Heart left ventricle (tissue), 16 donors: Measurements from ENCODE around the gene USP25. TPM values are rescaled to one million over a fixed set of nuclear protein-coding genes. Genes with fewer than 3 reads are reported as not detected.

Source experiments
- ATAC-seq, 4 donors: fragments of 200-7000 bp; cut with Tn5 transposase; one replicate each; pipeline ENCODE4 v1.9.1; 2020 to 2022; ENCODE audit warnings: moderate library complexity in 4 of 4, mild to moderate bottlenecking in 3 of 4, moderate number of reproducible peaks in 1 of 4
- DNase-seq, 5 donors: peaks; one replicate each; pipeline ENCODE4 v3.0.0-alpha.2; 2020
- H3K27ac ChIP-seq, 12 donors: fragments of 200-600 bp; sonication (generic) in 4 of 12; one replicate each; pipeline versions ENCODE4 v1.5.0 to v1.8.0; 2016 to 2022; ENCODE audit warnings: mild to moderate bottlenecking in 2 of 12
- H3K27me3 ChIP-seq, 9 donors: fragments of 200-600 bp; sonication (generic) in 2 of 9; one replicate each; pipeline versions ENCODE4 v1.5.1 to v1.8.0; 2016 to 2022; ENCODE audit warnings: mild to moderate bottlenecking in 3 of 9
- H3K36me3 ChIP-seq, 9 donors: fragments of 200-600 bp; sonication (generic) in 2 of 9; one replicate each; pipeline versions ENCODE4 v1.5.0 to v1.8.0; 2018 to 2022; ENCODE audit warnings: mild to moderate bottlenecking in 2 of 9
- H3K4me1 ChIP-seq, 12 donors: fragments of 200-600 bp; sonication (generic) in 4 of 12; one replicate each; pipeline versions ENCODE4 v1.5.0 to v1.8.0; 2016 to 2022; ENCODE audit warnings: mild to moderate bottlenecking in 3 of 12
- H3K4me3 ChIP-seq, 12 donors: fragments of 200-600 bp; sonication (generic) in 4 of 12; one replicate each; pipeline versions ENCODE4 v1.5.0 to v1.8.0; 2017 to 2022; ENCODE audit warnings: mild to moderate bottlenecking in 9 of 12, moderate library complexity in 4 of 12
- H3K9me3 ChIP-seq, 12 donors: fragments of 200-600 bp; sonication (generic) in 4 of 12; one replicate each; pipeline versions ENCODE4 v1.5.0 to v1.8.0; 2016 to 2022; ENCODE audit warnings: mild to moderate bottlenecking in 1 of 12
- POLR2A ChIP-seq, 2 donors: fragments of 450-650 bp; IDR thresholded peaks; one replicate each; pipeline ENCODE4 v1.6.1; 2017; ENCODE audit warnings: antibody characterized with exemption in 2 of 2, mild to moderate bottlenecking in 2 of 2, moderate library complexity in 2 of 2
- WGBS, 4 donors: extraction: QIAGEN DNeasy Blood & Tissue Kit in 2 of 4; methylation state at CpG; one replicate each; pipeline versions ENCODE4 v1.1.5 to v1.1.7; 2013 to 2018; 5-methylcytosine and 5-hydroxymethylcytosine counted together
- intact Hi-C, 10 donors: fragments of 100-400 bp; cut with DNase I; formaldehyde crosslinking; loops; one replicate each; pipeline versions ENCODE4 v1.11.1 to v1.14.2; 2022
- polyA plus RNA-seq, 2 donors: library from polyadenylated mRNA; stranded (reverse); fragments of 200-250 nt; gene quantifications; one replicate each; pipeline ENCODE4 v1.2.3, GENCODE V29; 2013
- total RNA-seq, 9 donors: library from RNA; depleted of rRNA in 2 of 9; stranded (reverse); fragments of >200 nt in 2 of 9; fragmentation: NEBNext Ultra II Directional in 3 of 9; extraction: Animal tissue kit (Norgen Biotek cat#: 25700) in 3 of 9; gene quantifications; one replicate each; pipeline versions ENCODE4 v1.1.0 to v1.2.4, GENCODE V29; 2016 to 2023
- TF ChIP-seq, protein P1 (sequence below), 12 donors: fragments of 200-600 bp; sonication (generic) in 4 of 12; IDR thresholded peaks; one replicate each; pipeline versions ENCODE4 v1.5.0 to v1.8.0; 2018 to 2022; ENCODE audit warnings: antibody characterized with exemption in 12 of 12, mild to moderate bottlenecking in 5 of 12
- donor health status: ischemic (EF 13 %, LVEDD 7.1; RV severe dilation, severe dysfunction).
- donor health status: healthy with polysubstance abuse.
- donor health status: DM: no; HTN: yes; CAD: no.
- donor health status: DM: no; HTN: no; CAD: no.
- donor health status: ischemic (EF 25% LVEDD 6.9; RV normal size, moderate dysfunction).
- donor health status: ischemic (EF 25% LVEDD 5.7; RV mildly dilated, moderate dysfunction).
- donor health status: healthy.
- donor health status: DM: yes; HTN: yes; CAD: no.
- donor health status: ischemic (EF 35%, LVEDD 5.7; RV mildly dilated, moderate dysfunction).
- donor health status: nonischemic (EF 11% LVEDD 7.7; RV severe dilation, severe dysfunction).
- donor health status: DM: yes; HTN: yes; CAD: no.
- donor health status: PGD.
- donor health status: ischemic (EF 29% LVEDD 5.4; RV normal size, mild dysfunction).
- donor health status: nonischemic (EF 23%, LVEDD 6.1; RV moderate dilation, normal function).

The USP25 gene
- total and polyA plus RNA-seq, 11 donors = 20.4 to 55.3 (median 44.6) TPM

- no peaks in the 10 kb centered on the region for H3K4me1 ChIP-seq
- no peaks in the 10 kb centered on the region for H3K9me3 ChIP-seq
- no peak overlapping the region for H3K27ac ChIP-seq
- H3K36me3 ChIP-seq = peaks cover 0 to 49% (median 27%) of the 10 kb centered on the region in 9 donors
- TF ChIP-seq POLR2A (IDR thresholded peaks at IDR 0.05) = no peak
- TF ChIP-seq, protein P1, sequence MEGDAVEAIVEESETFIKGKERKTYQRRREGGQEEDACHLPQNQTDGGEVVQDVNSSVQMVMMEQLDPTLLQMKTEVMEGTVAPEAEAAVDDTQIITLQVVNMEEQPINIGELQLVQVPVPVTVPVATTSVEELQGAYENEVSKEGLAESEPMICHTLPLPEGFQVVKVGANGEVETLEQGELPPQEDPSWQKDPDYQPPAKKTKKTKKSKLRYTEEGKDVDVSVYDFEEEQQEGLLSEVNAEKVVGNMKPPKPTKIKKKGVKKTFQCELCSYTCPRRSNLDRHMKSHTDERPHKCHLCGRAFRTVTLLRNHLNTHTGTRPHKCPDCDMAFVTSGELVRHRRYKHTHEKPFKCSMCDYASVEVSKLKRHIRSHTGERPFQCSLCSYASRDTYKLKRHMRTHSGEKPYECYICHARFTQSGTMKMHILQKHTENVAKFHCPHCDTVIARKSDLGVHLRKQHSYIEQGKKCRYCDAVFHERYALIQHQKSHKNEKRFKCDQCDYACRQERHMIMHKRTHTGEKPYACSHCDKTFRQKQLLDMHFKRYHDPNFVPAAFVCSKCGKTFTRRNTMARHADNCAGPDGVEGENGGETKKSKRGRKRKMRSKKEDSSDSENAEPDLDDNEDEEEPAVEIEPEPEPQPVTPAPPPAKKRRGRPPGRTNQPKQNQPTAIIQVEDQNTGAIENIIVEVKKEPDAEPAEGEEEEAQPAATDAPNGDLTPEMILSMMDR (IDR thresholded peaks at IDR 0.05) = no peak
- WGBS, 4 donors = 75 to 84% (median 83%) methylated on average over 3 of the region's 3 CpGs
- intact Hi-C loops = no loop called here
- no peak for ATAC-seq
- no peak for DNase-seq
- no peak overlapping the region for H3K4me3 ChIP-seq
- H3K27me3 ChIP-seq = no peaks in the 10 kb centered on the region
These were observed 122.4 kb downstream of the USP25 start for GRCh38 chr21:15852146-15852545.

DNA sequence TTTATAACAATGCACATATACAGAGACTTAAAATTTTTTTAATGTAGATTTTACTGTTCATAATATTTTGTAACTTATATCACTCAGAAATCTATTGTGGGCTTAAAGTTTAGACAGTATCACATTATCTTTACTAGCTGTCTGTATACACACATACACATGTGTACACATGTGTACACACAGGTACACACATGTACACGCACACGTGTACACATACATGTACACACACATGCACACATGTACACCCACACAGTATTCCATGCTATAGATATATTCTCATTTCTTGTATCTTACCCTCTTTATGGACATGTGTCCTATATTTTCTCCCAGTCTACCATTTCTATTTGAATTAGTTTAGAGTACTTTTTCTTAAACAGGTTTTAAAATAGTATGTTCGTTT, 123.3 kb downstream of the USP25 start:
- no peak for ATAC-seq
- Histone ChIP-seq H3K27me3 (no peaks in the 10 kb centered on the region), H3K36me3 (peaks cover 0 to 41% (median 24%) of the 10 kb centered on the region in 9 donors), H3K27ac (no peak overlapping the region), H3K4me3 (no peak overlapping the region), H3K4me1 (peaks cover 0 to 4% (median 0%) of the 10 kb centered on the region in 12 donors), H3K9me3 (no peaks in the 10 kb centered on the region)
- WGBS, 4 donors = 96 to 98% (median 98%) methylated on average over 3 of the region's 3 CpGs
- TF ChIP-seq, protein P1 (IDR thresholded peaks at IDR 0.05) = no peak
- TF ChIP-seq POLR2A (IDR thresholded peaks at IDR 0.05) = no peak
- DNase-seq = no peak
- intact Hi-C loops = no loop called here

GRCh38 chr21:15856813-15857212, 127.0 kb downstream of the USP25 start:
- intact Hi-C loops = no loop called here
- Histone ChIP-seq H3K27me3 (no peaks in the 10 kb centered on the region), H3K4me3 (no peak overlapping the region), H3K4me1 (peaks cover 0 to 8% (median 0%) of the 10 kb centered on the region in 12 donors), H3K9me3 (no peaks in the 10 kb centered on the region), H3K36me3 (peaks cover 0 to 31% (median 18%) of the 10 kb centered on the region in 9 donors), H3K27ac (no peak overlapping the region)
- DNase-seq (no peak), ATAC-seq (peak in 1 of 4 donors; percentile 58)
- TF ChIP-seq, protein P1 (IDR thresholded peaks at IDR 0.05) = no peak
- TF ChIP-seq POLR2A (IDR thresholded peaks at IDR 0.05) = no peak
- WGBS, 4 donors = 82 to 88% (median 84%) methylated on average over 1 of the region's 1 CpG

GRCh38 chr21:15857740-15858139, 128.0 kb downstream of the USP25 start:
- TF ChIP-seq POLR2A (IDR thresholded peaks at IDR 0.05) = no peak
- TF ChIP-seq, protein P1 (IDR thresholded peaks at IDR 0.05) = no peak
- Histone ChIP-seq H3K27ac (no peak overlapping the region), H3K9me3 (no peaks in the 10 kb centered on the region), H3K27me3 (no peaks in the 10 kb centered on the region), H3K36me3 (peaks cover 0 to 28% (median 18%) of the 10 kb centered on the region in 9 donors), H3K4me3 (no peak overlapping the region), H3K4me1 (peaks cover 0 to 8% (median 0%) of the 10 kb centered on the region in 12 donors)
- DNase-seq = no peak
- intact Hi-C loops = no loop called here
- WGBS, 4 donors = 56 to 69% (median 58%) methylated on average over 2 of the region's 2 CpGs
- no peak for ATAC-seq
